CD8-positive, alpha-beta memory T cell (primary cell): ENCODE results near the gene IL13. TPM values are rescaled to one million over a fixed set of nuclear protein-coding genes. Genes with fewer than 3 reads are reported as not detected.

Source experiments
- CTCF ChIA-PET: fragments of 350-600 bp; sonication (Branson Sonifier 250); formaldehyde crosslinking; loops from one replicate; lab custom pipeline; 2021; ENCODE audit warnings: antibody characterized with exemption; lab: Charles Lee
- POLR2A ChIA-PET: fragments of 350-600 bp; sonication (Branson Sonifier 250); formaldehyde crosslinking; loops from one replicate; lab custom pipeline; 2021; ENCODE audit warnings: antibody characterized with exemption; lab: Charles Lee
- DNase-seq, 5 donors: peaks; one replicate each; pipeline versions ENCODE4 v3.0.0 to v3.0.0-alpha.2; 2020 to 2022; ENCODE audit warnings: mixed read lengths in 1 of 5
- H3K27ac ChIP-seq: one replicate; pipeline ENCODE4 v1.7.0; 2013; ENCODE audit warnings: low read depth, mild to moderate bottlenecking, low read length, moderate library complexity
- H3K27me3 ChIP-seq: 2 replicates; pipeline ENCODE4 v1.7.0; 2013; ENCODE audit warnings: low read length, mild to moderate bottlenecking; ENCODE audit not compliant: insufficient read depth, poor library complexity, severe bottlenecking
- H3K36me3 ChIP-seq: 2 replicates; pipeline ENCODE4 v1.7.0; 2013; ENCODE audit warnings: mild to moderate bottlenecking, low read length, moderate library complexity; ENCODE audit not compliant: insufficient read depth
- H3K4me1 ChIP-seq: 2 replicates; pipeline ENCODE4 v1.7.0; 2013; ENCODE audit warnings: mild to moderate bottlenecking, low read length, moderate library complexity; ENCODE audit not compliant: insufficient read depth
- H3K4me3 ChIP-seq: 2 replicates; pipeline ENCODE4 v1.7.0; 2013; ENCODE audit warnings: mild to moderate bottlenecking, low read length
- H3K9me3 ChIP-seq: 2 replicates; pipeline ENCODE4 v1.7.0; 2013; ENCODE audit warnings: mild to moderate bottlenecking, low read length
- H3K27ac Mint-ChIP-seq, 8 donors: one replicate each; pipeline ENCODE4 v1.8.0; 2020 to 2021; ENCODE audit warnings: mixed read lengths in 8 of 8, mild to moderate bottlenecking in 6 of 8, inconsistent platforms in 3 of 8, moderate library complexity in 3 of 8
- H3K27me3 Mint-ChIP-seq, 2 donors: one replicate each; pipeline ENCODE4 v1.8.0; 2020 to 2021; ENCODE audit warnings: mixed read lengths in 2 of 2, mild to moderate bottlenecking in 1 of 2, moderate library complexity in 1 of 2
- H3K36me3 Mint-ChIP-seq, 3 donors: one replicate each; pipeline ENCODE4 v1.8.0; 2020 to 2021; ENCODE audit warnings: mixed read lengths in 3 of 3, inconsistent platforms in 1 of 3, mild to moderate bottlenecking in 1 of 3
- H3K4me1 Mint-ChIP-seq, 3 donors: one replicate each; pipeline ENCODE4 v1.8.0; 2020 to 2021; ENCODE audit warnings: mixed read lengths in 3 of 3, inconsistent platforms in 1 of 3, mild to moderate bottlenecking in 1 of 3
- H3K4me3 Mint-ChIP-seq, 7 donors: one replicate each; pipeline ENCODE4 v1.8.0; 2020 to 2021; ENCODE audit warnings: mixed read lengths in 7 of 7, mild to moderate bottlenecking in 6 of 7, moderate library complexity in 4 of 7, inconsistent platforms in 2 of 7
- H3K9me3 Mint-ChIP-seq, 5 donors: one replicate each; pipeline ENCODE4 v1.8.0; 2020 to 2022; ENCODE audit warnings: mixed read lengths in 5 of 5, mild to moderate bottlenecking in 3 of 5, moderate library complexity in 2 of 5, inconsistent platforms in 1 of 5
- polyA plus RNA-seq: library from polyadenylated mRNA; unstranded; fragments of 300-500 nt; fragmentation: Illumina TruSeq; gene quantifications from one replicate; pipeline ENCODE4 v1.2.3, GENCODE V29; 2021
- total RNA-seq, 2 experiments: library from RNA; stranded (reverse); gene quantifications; one replicate each; pipeline ENCODE4 v1.2.3, GENCODE V29; 2021

IL13 gene
- total and polyA plus RNA-seq, 3 experiments from 2014 or later, result 65.3 to 69.0 TPM; not detected in 1

GRCh38 chr5:132658381-132659302 is 669 bp downstream of the IL13 start:
- Mint-ChIP-seq H3K27ac (no peak overlapping the region), H3K9me3 (peaks cover 0 to 2% (median 0%) of the 10 kb centered on the region in 5 donors), H3K36me3 (no peaks in the 10 kb centered on the region), H3K27me3 (peaks cover 17 to 34% of the 10 kb centered on the region in 2 donors), H3K4me3 (peak overlapping the region in 1 of 7 donors; percentile 33), H3K4me1 (peaks cover 16 to 40% (median 26%) of the 10 kb centered on the region in 3 donors)
- Histone ChIP-seq H3K9me3 (no peaks in the 10 kb centered on the region), H3K27ac (no peak overlapping the region), H3K36me3 (no peaks in the 10 kb centered on the region), H3K27me3 (peaks cover 21% of the 10 kb centered on the region), H3K4me3 (no peak overlapping the region), H3K4me1 (peaks cover 22% of the 10 kb centered on the region)
- ChIA-PET POLR2A (no interaction called here), CTCF (interaction anchor here (2.5 kb wide), 1 partner anchor 161 kb away, joined by 5 read pairs; no protein-coding TSS in a partner anchor)
- no peak for DNase-seq

DNA sequence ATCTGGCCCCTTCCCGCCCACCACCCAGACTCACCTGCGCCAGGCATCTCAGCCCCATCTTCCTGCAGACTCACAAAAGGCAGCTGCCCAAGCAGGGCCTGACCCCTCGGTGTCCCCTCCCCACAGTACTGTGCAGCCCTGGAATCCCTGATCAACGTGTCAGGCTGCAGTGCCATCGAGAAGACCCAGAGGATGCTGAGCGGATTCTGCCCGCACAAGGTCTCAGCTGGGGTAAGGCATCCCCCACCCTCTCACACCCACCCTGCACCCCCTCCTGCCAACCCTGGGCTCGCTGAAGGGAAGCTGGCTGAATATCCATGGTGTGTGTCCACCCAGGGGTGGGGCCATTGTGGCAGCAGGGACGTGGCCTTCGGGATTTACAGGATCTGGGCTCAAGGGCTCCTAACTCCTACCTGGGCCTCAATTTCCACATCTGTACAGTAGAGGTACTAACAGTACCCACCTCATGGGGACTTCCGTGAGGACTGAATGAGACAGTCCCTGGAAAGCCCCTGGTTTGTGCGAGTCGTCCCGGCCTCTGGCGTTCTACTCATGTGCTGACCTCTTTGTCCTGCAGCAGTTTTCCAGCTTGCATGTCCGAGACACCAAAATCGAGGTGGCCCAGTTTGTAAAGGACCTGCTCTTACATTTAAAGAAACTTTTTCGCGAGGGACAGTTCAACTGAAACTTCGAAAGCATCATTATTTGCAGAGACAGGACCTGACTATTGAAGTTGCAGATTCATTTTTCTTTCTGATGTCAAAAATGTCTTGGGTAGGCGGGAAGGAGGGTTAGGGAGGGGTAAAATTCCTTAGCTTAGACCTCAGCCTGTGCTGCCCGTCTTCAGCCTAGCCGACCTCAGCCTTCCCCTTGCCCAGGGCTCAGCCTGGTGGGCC is 1.9 kb downstream of the IL13 start:
- Histone ChIP-seq H3K27me3 (peaks cover 21% of the 10 kb centered on the region), H3K36me3 (no peaks in the 10 kb centered on the region), H3K4me1 (peaks cover 33% of the 10 kb centered on the region), H3K9me3 (no peaks in the 10 kb centered on the region), H3K27ac (no peak overlapping the region), H3K4me3 (no peak overlapping the region)
- no peak for DNase-seq
- H3K36me3 Mint-ChIP-seq, result no peaks in the 10 kb centered on the region
- ChIA-PET CTCF (interaction anchor here (2.5 kb wide), 1 partner anchor 160 kb away, joined by 5 read pairs; no protein-coding TSS in a partner anchor), POLR2A (no interaction called here)
- peaks cover 23 to 52% (median 33%) of the 10 kb centered on the region in 3 donors for H3K4me1 Mint-ChIP-seq
- H3K9me3 Mint-ChIP-seq, result peaks cover 0 to under 1% (median 0%) of the 10 kb centered on the region in 5 donors
- peak overlapping the region in 1 of 7 donors; percentile 32 for H3K4me3 Mint-ChIP-seq
- peak overlapping the region in 3 of 8 donors; percentile 10 to 92 (median 39) for H3K27ac Mint-ChIP-seq
- H3K27me3 Mint-ChIP-seq, result peaks cover 12 to 29% of the 10 kb centered on the region in 2 donors

- DNase-seq, result no peak
- POLR2A ChIA-PET, result no interaction called here
Measured at GRCh38 chr5:132661231-132662003, 3.4 kb downstream of the IL13 start.

GRCh38 chr5:132662004-132662401 is 4.0 kb downstream of the IL13 start:
- no peak overlapping the region for H3K4me3 ChIP-seq
- H3K27me3 ChIP-seq, result peaks cover 8% of the 10 kb centered on the region
- Mint-ChIP-seq H3K36me3 (no peaks in the 10 kb centered on the region), H3K4me1 (peaks cover 23 to 54% (median 25%) of the 10 kb centered on the region in 3 donors), H3K27ac (peak overlapping the region in 5 of 8 donors; percentile 23 to 85 (median 74)), H3K27me3 (peaks cover 6 to 17% of the 10 kb centered on the region in 2 donors), H3K4me3 (peak overlapping the region in 1 of 7 donors; percentile 68), H3K9me3 (no peaks in the 10 kb centered on the region)
- H3K9me3 ChIP-seq, result no peaks in the 10 kb centered on the region
- CTCF ChIA-PET, result interaction anchor here (1.0 kb wide), 1 partner anchor 37 kb away, joined by 3 read pairs; no protein-coding TSS in a partner anchor
- POLR2A ChIA-PET, result no interaction called here
- H3K27ac ChIP-seq, result peak overlapping the region; percentile 9
- H3K36me3 ChIP-seq, result no peaks in the 10 kb centered on the region
- DNase-seq, result no peak
- peaks cover 30% of the 10 kb centered on the region for H3K4me1 ChIP-seq

More at GRCh38 chr5:132661231-132662003, 3.4 kb downstream of the IL13 start:
- H3K27ac Mint-ChIP-seq, result peak overlapping the region in 6 of 8 donors; percentile 23 to 78 (median 47)
- H3K27me3 ChIP-seq, result peaks cover 14% of the 10 kb centered on the region
- CTCF ChIA-PET, result interaction anchor here (1.0 kb wide), 1 partner anchor 37 kb away, joined by 3 read pairs; no protein-coding TSS in a partner anchor
- peaks cover 36% of the 10 kb centered on the region for H3K4me1 ChIP-seq
- H3K4me3 Mint-ChIP-seq, result no peak overlapping the region
- H3K9me3 Mint-ChIP-seq, result no peaks in the 10 kb centered on the region
- no peaks in the 10 kb centered on the region for H3K36me3 ChIP-seq
- H3K9me3 ChIP-seq, result no peaks in the 10 kb centered on the region
- H3K27me3 Mint-ChIP-seq, result peaks cover 8 to 23% of the 10 kb centered on the region in 2 donors
- no peaks in the 10 kb centered on the region for H3K36me3 Mint-ChIP-seq
- peak overlapping the region; percentile 9 for H3K27ac ChIP-seq
- H3K4me3 ChIP-seq, result no peak overlapping the region
- H3K4me1 Mint-ChIP-seq, result peaks cover 27 to 60% (median 31%) of the 10 kb centered on the region in 3 donors

DNA sequence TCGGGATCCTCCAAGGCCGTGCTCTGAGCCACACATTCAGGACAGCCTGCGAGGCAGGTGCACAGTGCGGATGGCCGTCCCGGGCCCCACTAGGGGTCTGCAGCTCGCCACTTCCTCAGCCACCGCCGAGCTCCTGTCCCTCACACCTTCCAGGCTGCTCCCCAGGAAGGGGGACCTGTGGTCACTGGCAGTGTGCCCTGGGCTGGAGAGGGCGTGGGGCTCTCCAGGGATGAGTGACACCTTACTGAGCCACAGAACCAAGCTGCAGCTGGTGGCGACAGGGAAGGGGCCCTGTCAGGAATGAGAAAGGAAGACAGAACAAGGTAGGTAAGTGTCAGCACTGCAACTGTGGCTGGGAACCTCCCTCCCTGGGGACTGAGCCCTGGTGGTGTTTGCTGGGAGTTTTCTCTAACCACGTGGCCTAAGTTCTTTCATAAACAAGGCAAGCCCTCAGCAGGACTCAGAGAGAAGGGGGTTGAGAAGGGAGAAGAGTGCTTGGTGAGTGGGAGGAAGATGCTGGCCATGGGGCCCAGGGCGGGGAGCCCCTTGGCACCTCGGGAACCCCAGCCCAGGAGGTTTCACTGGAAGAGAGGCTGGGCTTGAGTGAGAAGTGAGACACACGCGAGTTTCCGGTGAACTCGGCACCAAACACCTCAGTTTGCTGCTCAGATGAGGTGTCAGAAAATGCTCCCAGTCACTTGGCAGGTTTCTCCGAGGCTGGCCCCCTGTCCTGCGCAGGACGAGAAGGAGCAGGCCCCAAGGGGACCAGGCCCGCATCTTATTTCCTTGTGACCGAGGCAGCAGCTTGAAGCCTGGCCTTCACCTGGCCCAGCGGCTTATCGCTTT is 5.2 kb downstream of the IL13 start:
- Mint-ChIP-seq H3K36me3 (no peaks in the 10 kb centered on the region), H3K4me1 (peaks cover 23 to 43% (median 23%) of the 10 kb centered on the region in 3 donors), H3K27ac (peak overlapping the region; percentile 83 to 98 (median 93)), H3K27me3 (peaks cover 2 to 7% of the 10 kb centered on the region in 2 donors), H3K4me3 (peak overlapping the region; percentile 2 to 90 (median 65)), H3K9me3 (no peaks in the 10 kb centered on the region)
- POLR2A ChIA-PET, result no interaction called here
- H3K27ac ChIP-seq, result peak overlapping the region; percentile 85
- no peaks in the 10 kb centered on the region for H3K36me3 ChIP-seq
- peaks cover under 1% of the 10 kb centered on the region for H3K27me3 ChIP-seq
- peaks cover 28% of the 10 kb centered on the region for H3K4me1 ChIP-seq
- DNase-seq, result peak in 4 of 5 donors; percentile 25 to 65 (median 38)
- H3K9me3 ChIP-seq, result no peaks in the 10 kb centered on the region
- CTCF ChIA-PET, result no interaction called here
- H3K4me3 ChIP-seq, result peak overlapping the region; percentile 19

DNA sequence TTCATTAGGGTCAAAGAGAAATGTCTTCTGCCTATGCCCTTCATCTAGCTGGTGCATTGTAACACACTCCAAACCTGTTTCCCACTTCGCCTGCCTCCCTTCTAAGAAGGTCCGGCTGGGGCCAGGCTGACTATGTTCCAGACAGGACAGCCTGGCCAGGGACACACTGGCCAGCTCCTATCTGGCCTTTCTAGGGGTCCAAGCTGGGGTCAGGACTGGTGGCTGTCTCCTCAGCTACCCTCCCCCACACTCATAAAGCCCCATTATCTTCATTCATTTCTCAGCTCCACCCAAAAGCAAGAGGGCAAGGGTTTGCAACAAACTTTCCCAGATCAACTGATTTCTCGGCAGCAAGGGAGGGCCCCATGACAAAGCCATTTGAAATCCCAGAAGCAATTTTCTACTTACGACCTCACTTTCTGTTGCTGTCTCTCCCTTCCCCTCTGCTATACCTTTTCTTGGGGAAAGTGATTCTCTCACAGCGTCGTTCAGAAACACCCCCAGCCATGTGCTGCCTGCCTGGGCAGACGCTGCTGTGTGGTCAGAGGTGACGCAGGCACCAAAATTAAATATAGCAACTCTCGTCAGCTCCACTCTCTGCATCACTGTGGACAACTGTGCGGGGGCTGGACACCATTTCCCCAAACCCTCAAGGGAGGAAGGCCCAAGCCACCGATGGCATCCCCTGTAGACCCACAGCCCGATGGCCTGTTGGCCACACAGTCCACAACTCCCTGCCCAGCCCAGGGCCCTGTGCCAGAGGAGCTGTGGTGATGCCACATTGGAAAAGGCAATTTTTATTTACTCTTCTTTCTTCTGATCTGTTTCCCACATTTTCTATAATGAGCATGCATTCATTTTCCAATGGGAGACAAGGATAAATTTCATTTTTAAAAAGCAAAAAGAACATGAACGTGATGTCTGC is 6.1 kb downstream of the IL13 start:
- H3K9me3 Mint-ChIP-seq, result no peaks in the 10 kb centered on the region

More for the DNA sequence above, 6.1 kb downstream of the IL13 start:
- Histone ChIP-seq H3K27me3 (no peaks in the 10 kb centered on the region), H3K27ac (peak overlapping the region; percentile 85), H3K4me1 (peaks cover 28% of the 10 kb centered on the region), H3K9me3 (no peaks in the 10 kb centered on the region), H3K36me3 (no peaks in the 10 kb centered on the region), H3K4me3 (peak overlapping the region; percentile 19)
- Mint-ChIP-seq H3K4me3 (peak overlapping the region in 6 of 7 donors; percentile 42 to 90 (median 60)), H3K27me3 (peaks cover under 1 to 3% of the 10 kb centered on the region in 2 donors), H3K36me3 (no peaks in the 10 kb centered on the region), H3K27ac (peak overlapping the region; percentile 83 to 98 (median 93)), H3K4me1 (peaks cover 23 to 42% (median 23%) of the 10 kb centered on the region in 3 donors)
- DNase-seq, result peak in 2 of 5 donors; percentile 31 to 55
- ChIA-PET CTCF (no interaction called here), POLR2A (no interaction called here)
